Body of pancreas (tissue), 4 donors: ENCODE results near the gene FNIP1.

Experiments
- CTCF ChIP-seq, 7 experiments: fragments of 450-650 bp in 4 of 7; fragments of 200-600 bp in 3 of 7; sonication (generic) in 3 of 7; IDR thresholded peaks; one replicate each; pipeline ENCODE4 v1.5.1; 2016 to 2019; ENCODE audit warnings: antibody characterized with exemption in 7 of 7
- POLR2A ChIP-seq, 3 donors: fragments of 450-650 bp; IDR thresholded peaks; one replicate each; pipeline ENCODE4 v1.6.1; 2016; ENCODE audit warnings: antibody characterized with exemption in 3 of 3, mild to moderate bottlenecking in 2 of 3

- no peak for TF ChIP-seq CTCF (IDR thresholded peaks at IDR 0.05)
- TF ChIP-seq POLR2A (IDR thresholded peaks at IDR 0.05): no peak
Measured at GRCh38 chr5:131630208-131630962, 166.4 kb downstream of the FNIP1 start.
